HG03159 (cell line): ENCODE data around the gene ADCY10.
"Not testable (repeated sequence)": the region's sequence is repeated elsewhere in the genome, so short reads cannot be mapped to it uniquely, and the experiment has no call there.

Experiments
- ATAC-seq: cut with Tn5 transposase; IDR thresholded peaks from one replicate; pipeline ENCODE4 v1.9.1; 2021; ENCODE audit warnings: mild to moderate bottlenecking, moderate library complexity; ENCODE audit not compliant: unreplicated experiment

Gene ADCY10

GRCh38 chr1:167893798-167894197, 20.1 kb downstream of the ADCY10 start:
- ATAC-seq, result no peak

DNA sequence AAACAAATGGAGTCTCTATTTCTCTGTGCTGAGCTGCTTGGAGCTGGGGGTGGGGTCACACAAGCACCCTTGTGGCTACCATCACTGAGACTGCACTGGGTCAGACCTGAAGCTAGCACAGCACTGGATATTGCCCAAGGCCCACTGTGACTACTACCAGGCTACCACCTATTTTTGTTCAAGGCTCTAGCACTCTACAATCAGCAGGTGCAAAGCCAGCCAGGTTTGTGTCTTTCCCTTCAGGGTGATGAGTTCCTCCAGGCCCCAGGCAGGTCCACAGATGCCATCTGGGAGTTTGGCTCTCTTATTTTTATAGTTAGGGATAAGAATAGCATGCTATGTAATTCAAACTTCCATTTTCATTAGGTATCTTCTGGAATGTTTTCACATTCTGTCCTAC, 23.5 kb downstream of the ADCY10 start:
- ATAC-seq, result no peak

GRCh38 chr1:167887187-167887586, 26.7 kb downstream of the ADCY10 start:
- not testable (repeated sequence) for ATAC-seq

DNA sequence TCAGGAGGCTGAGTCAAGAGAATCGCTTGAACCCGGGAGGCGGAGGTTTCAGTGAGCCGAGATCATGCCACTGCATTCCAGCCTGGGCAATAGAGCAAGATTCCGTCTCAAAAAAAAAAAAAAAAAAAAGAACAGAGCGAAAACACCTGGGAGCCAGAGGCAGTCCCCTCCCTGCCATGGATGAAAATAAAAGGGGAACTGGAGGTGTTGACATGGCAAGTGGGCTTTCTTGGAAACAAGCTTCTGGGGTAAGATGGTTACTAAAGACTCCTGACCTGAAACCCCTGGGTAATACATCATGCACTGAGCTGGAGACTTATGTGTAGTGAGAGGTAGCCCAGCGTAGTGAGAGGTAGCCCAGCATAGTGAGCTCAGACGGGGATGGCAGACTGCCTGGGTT, 31.6 kb downstream of the ADCY10 start:
- ATAC-seq, result no peak

DNA sequence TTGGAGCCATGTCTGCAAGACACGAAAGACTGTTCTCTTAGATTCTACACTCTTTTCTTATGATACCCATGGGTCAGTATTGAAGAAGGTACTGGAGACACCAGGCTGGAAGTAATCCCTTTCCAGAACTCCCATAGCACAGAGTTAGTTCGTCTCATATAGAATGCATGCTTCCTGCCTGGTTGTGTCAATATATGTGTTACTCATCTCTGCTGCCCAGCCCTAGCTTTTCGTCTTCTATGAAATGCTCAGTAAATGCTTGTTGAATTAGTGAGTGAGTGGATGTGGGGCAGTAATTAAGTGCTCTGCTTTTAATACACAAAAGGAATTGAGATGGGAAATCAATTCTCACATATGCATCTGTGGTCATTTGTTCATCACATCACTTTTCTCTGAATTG, 32.1 kb downstream of the ADCY10 start:
- ATAC-seq, result no peak

DNA sequence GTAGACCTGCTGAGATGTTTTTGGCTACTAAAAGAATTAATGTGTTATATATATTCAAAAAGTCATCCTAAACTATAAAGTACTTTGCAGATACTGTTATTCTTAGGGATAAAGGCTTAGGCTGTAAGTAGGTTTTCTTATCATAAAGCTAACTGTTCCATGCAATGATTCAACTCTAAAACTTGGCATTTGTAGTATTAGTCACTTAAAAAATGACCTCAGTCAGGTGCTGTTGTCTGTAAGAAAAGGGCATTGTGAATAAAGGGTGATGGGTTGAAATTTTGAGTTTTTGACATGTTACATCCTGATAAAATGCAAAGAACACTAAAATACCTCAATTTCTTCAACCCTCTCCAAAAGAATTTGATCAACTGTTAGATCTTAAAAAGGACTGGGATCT, 32.9 kb downstream of the ADCY10 start:
- ATAC-seq, result no peak

DNA sequence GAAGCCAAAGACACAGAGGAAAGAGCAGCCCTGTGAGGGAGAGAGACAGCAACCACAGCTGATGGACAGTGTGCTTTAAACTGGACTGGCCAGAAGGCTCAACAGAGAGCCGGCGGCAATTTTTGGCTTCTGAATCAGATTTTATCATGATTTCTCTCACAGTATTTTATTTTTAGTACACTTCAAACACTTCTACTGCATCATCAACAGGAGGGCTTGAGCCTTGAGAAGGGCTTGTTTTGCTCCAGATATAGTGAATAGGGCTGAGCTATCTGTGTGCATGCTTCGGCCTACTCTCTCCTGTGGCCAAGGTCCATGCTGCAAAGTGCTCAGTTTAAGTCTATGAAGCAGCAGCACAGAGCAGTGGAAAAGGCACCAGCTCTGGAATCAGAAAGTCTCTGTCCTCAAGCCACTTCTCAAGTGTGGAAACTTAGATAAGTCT, 33.3 kb downstream of the ADCY10 start:
- ATAC-seq, result no peak

- ATAC-seq, result no peak
Observed at GRCh38 chr1:167879508-167879907, 34.4 kb downstream of the ADCY10 start.

- ATAC-seq, result no peak
Observed at GRCh38 chr1:167878372-167879160, 35.4 kb downstream of the ADCY10 start.

GRCh38 chr1:167876597-167877175, 37.2 kb downstream of the ADCY10 start:
- ATAC-seq, result no peak

DNA sequence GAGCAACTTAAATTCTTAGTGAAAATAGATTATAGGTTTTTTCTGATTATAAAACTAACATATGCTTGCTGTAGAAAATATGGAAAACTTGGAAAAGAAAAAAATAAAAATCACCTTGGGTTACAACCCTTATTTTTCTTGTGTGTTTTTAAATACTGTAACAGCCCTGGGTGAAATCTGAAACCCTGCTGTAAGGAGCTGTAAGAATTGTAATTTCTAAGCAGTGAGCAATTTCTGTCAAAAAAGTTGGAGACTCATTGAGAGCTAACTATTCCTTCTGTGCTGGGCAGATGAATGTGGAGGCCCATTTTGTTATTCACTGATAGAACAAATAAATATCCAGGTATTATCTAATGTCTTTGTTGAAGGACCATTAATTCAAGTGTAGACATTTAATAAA, 42.6 kb downstream of the ADCY10 start:
- no peak for ATAC-seq

DNA sequence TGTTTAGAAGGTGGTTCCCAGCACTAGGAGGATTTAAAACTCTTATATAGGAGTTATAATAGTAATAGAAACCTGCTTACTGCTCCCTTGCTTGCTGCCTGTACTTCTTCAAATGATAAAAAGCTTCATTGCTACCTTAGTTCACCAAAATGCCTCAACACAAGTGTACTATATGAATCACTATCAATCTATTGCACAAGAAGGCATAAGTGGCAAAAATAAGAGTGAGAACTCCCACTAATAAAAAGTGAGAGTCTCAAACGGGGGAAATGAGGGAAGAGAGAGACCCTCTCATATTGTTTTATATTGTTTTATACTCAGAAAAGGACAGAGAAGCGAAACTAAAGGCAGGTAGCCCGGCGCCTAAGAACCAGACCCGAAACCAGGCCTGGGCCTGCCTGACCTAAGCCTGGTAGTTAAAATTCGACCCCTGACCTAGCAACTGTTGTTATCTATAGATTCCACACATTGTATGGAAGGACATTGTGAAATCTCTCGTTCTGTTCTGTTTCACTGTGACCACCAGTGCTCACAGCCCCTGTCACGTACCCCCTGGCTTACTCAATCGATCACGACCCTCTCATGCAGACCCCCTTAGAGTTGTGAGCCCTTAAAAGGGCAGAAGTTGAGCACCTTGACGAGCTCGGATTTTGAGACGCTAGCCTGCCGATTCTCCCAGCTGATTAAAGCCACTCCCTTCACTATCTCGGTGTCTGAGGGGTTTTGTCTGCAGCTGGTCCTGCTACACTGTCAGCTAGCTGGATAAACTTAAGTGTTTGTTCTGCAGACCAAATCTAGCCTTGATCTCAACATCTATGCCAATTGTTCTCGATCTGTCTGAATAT, 44.6 kb downstream of the ADCY10 start:
- not testable (repeated sequence) for ATAC-seq

- ATAC-seq, result not testable (repeated sequence)
Observed at GRCh38 chr1:167866739-167867414, 47.1 kb downstream of the ADCY10 start.

GRCh38 chr1:167866326-167866725, 47.6 kb downstream of the ADCY10 start:
- not testable (repeated sequence) for ATAC-seq

- ATAC-seq, result not testable (repeated sequence)
Observed at GRCh38 chr1:167865804-167866308, 48.1 kb downstream of the ADCY10 start.

DNA sequence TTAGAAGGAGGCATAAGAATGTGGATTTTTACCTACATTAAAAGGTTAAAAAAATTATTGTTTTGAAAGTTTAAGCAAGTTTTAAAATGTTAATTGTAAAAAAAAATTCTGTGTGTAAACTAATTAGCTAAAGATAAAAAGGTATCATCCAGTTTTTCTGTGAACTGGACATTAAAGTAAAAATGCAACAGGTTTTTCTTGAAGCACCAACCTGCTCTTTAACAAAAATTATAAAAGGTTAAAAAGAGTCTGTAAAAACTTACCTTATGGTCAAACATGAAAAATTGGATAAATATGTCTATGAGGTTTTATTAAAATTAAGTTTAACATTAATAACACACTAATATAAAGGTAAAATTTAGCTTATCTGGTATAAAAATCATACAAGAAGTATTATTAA, 48.7 kb downstream of the ADCY10 start:
- not testable (repeated sequence) for ATAC-seq

DNA sequence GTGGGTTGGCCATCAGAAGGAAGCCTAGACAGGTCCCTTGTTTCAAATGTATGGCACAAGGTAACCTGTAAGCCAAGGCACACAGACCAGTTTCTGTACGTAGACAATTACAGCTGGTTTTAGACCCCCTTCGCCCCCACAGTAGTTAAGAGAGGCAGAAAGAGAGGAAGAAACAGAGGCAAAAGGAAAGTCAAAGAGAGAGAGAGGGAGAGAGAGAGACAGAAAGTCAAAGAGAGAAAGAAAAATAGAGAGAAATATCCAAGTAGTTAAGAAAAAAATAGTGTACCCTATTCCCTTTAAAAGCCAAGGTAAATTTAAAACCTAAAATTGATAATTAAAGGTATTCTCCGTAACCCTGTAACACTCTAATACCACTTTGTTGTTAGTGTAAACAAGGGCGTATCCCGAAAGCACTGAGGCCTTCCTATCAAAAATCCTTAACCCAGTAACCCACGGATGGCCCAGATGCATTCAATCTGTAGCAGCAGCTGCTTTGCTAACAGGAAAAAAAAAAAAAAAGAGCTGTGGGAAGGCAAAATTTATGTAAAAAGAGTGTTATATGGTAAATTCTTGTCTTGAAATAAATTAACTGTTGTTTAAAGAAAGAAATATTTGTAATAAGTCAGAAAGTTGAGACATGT, 49.4 kb downstream of the ADCY10 start:
- ATAC-seq, result no peak

DNA sequence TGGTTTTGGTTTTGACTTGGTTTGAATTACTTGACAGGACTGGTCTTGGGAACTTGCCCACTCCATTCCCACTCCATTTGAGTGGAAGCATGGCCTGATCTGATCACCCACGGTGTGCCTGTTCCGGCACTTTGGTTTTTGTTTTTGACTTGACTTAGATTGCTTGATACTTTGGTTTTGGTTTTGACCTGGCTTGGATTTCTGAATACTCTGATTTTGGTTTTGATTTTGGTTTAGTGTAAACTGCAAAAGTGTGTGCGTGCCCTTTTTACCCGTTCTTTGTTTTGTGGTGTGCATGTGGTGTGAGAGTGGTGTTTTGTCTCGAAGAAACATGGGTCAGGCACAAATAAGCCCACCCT, 50.0 kb downstream of the ADCY10 start:
- ATAC-seq, result no peak

GRCh38 chr1:167863191-167863920, 50.6 kb downstream of the ADCY10 start:
- not testable (repeated sequence) for ATAC-seq
